Sigmoid colon (tissue), 4 donors: ENCODE measurements around the gene STAM2.

ENCODE experiments used
- EP300 ChIP-seq, 4 donors: sonication (generic); formaldehyde crosslinking; IDR thresholded peaks; one replicate each; pipeline ENCODE4 v1.6.1; 2017; ENCODE audit warnings: antibody characterized with exemption in 4 of 4
- POLR2A ChIP-seq, 2 donors: fragments of 450-650 bp; IDR thresholded peaks; one replicate each; pipeline ENCODE4 v1.6.1; 2016; ENCODE audit warnings: antibody characterized with exemption in 2 of 2, mild to moderate bottlenecking in 2 of 2, moderate library complexity in 2 of 2
- TF ChIP-seq, protein P1 (sequence below), 4 experiments: fragments of 450-650 bp in 3 of 4; fragments of 200-600 bp in 1 of 4; IDR thresholded peaks; one replicate each; pipeline ENCODE4 v1.5.1; 2016 to 2019; ENCODE audit warnings: antibody characterized with exemption in 4 of 4, mild to moderate bottlenecking in 3 of 4, moderate library complexity in 2 of 4

DNA sequence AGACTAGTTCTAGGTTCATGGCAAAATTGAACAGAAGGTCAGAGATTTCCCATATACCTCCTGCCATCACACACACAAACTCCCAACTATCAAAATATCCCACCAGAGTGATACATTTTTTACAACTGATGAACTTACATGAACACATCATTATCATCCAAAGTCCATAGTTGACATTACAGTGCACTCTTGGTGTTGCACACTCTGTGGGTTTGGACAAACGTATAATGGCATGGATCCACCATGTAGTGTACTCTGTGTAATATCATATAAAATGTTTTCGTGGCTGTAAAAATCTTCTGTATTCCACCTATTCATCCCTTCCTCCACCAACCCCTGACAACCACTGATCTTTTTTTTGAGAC, 25.9 kb upstream of the STAM2 start:
- TF ChIP-seq, protein P1, sequence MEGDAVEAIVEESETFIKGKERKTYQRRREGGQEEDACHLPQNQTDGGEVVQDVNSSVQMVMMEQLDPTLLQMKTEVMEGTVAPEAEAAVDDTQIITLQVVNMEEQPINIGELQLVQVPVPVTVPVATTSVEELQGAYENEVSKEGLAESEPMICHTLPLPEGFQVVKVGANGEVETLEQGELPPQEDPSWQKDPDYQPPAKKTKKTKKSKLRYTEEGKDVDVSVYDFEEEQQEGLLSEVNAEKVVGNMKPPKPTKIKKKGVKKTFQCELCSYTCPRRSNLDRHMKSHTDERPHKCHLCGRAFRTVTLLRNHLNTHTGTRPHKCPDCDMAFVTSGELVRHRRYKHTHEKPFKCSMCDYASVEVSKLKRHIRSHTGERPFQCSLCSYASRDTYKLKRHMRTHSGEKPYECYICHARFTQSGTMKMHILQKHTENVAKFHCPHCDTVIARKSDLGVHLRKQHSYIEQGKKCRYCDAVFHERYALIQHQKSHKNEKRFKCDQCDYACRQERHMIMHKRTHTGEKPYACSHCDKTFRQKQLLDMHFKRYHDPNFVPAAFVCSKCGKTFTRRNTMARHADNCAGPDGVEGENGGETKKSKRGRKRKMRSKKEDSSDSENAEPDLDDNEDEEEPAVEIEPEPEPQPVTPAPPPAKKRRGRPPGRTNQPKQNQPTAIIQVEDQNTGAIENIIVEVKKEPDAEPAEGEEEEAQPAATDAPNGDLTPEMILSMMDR (IDR thresholded peaks at IDR 0.05): no peak
- TF ChIP-seq POLR2A (IDR thresholded peaks at IDR 0.05) (no peak), EP300 (IDR thresholded peaks at IDR 0.05) (no peak)
